Hypothalamus (tissue), 51 donors: Measurements from ENCODE around the gene VDAC1.
"Not testable (repeated sequence)": the region's sequence is repeated elsewhere in the genome, so short reads cannot be mapped to it uniquely, and the experiment has no call there.

Source experiments
- DNase-seq, 51 donors: peaks; one replicate each; lab custom pipeline; 2025; lab: John Stamatoyannopoulos, UW

Gene VDAC1

DNA sequence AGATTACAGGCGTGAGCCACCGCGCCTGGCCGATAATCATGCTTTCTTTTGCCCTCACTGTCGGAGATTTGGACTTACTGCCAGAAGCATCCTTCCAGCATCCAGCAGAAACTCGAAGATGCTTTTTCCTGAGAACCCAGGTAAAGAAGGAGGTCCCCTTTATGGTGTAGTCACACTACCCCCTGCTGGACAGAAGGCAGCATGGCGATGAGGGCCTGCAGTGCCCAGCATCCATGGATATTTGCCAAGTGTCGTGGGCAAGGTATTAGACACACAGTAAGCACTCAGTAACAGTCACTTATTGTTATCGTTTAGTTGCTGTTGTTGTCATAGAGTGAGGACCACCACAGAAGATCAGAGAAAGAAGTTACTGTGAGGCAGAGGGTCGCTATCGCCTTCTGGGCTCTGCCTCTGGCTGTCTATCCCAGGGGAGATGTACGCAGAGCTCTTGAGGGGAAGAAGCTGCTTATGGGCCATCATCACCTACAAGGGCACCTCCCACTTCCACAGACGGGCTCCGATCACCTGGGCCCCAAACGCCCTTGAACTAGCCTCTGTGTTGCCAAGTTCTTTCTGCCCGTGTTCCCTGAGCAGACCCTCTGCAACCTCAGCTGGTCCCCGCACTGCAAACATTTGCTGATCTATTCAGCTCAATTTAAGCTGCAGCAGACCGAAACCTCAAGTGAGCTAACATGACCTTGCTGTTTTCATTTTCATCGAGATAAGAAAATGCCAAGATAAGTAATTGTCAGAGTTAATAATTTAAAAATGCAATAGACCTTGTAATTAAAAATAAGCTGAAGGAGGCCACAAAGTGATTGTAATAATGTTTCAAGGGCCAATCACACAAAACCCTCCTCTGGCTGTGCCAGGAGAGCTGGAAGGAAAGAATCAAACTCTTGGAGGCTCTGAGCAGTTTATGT is 60.3 kb downstream of the VDAC1 start:
- peak in 26 of 51 donors; percentile 14 to 64 (median 34) for DNase-seq

DNA sequence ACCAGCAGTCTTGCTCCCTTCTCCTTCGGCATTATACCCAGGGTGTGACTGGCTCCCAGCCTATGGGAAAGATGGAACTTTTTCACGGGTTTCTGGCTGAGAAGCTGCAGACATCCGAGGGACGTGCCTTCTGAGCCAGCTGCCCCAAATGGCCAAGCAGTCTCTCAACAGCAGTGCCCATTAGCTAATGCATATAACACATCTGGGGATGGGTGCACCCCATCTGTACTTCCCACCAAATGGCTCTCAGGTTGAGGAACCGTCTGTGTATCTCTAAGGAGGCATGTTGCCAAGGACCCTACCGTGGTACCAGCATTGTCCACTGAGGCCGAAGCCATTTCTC is 61.3 kb downstream of the VDAC1 start:
- no peak for DNase-seq

DNA sequence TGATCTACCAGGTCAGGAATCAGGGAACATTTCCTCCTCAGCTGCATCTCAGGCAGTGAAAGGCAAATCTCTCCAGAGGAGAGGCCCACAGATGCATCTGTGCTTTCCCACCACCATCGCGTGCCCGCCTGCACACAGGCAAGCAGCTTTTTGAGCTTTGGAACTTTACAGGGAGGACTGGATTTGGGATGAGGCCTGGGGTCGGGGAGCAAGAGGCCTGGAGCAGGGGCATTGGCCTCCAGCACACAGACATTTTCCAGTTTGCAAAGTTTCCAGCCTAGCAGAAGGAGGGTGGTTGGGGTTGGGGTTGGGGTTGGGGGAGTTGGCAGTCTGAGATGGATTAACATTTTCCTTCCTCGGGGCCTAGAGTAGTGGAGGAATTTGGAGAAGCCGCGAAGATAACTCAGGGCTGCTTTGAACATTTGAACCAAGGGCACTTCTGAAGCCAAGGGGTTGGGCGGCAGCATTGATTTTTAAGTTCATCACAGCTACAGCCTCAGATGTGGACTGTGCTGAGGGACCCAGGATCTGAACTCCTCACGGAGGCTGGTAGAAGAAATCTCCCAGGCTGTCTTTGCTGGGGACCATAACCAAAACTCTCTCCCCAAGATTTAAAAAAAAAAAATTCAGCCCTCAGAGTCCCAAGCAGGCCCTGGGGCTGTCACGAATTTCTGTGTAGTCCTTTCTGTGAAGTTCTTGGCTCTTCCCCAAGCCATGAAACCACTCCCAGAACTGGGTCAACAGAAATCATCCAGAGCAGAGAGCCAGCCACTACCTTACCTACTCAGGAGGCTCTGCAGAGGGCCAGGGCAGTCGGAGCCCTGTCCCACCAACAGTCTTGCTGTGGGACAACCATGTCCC is 61.9 kb downstream of the VDAC1 start:
- no peak for DNase-seq

DNA sequence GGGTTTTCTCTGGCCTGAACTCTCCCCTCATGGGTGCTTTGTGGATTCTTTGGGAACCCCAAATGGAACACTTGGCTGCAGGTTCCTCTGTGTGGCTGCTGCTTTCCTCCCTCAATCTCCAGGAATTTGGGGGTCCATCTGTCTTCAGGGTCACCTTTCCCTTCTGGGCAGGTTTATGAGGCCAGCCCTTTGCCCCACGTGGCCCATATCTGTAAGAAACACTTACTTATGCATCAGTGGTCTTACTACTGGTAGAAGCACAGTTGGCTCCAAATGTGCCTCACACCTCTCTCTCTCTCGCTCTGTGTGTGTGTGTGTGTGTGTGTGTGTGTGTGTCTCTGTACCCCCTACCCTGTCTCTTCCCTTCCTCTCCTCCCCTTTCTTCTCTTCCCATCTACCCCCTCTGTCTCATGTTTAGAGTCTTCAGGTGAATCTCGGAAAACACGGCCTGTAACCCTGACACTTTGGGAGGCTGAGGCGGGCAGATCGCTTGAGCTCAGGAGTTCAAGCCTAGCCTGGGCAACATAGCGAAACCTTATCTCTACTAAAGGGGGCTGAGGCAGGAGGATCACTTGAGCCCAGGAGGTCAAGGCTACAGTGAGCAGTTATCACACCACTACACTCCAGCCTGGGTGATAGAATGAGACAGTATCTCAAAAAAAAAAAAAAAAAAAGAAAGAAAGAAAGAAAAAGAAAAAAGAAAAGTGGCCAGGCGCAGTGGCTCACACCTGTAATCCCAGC is 63.1 kb downstream of the VDAC1 start:
- no peak for DNase-seq

DNA sequence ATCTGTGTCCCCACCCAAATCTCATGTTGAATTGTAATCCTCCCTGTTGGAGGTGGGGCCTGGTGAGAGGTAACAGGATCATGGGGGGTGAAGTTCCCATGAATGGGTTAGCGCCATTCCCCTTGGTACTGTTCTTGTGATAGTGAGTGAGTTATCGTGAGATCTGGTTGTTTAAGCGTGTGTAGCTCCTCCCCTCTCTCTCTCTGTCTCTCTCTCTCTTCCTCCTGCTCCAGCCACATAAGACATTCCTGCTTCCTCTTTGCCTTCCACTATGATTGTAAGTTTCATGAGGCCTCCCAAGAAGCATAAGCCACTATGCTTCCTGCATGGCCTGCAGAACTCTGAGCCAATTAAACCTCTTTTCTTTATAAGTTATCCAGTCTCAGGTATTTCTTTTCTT is 65.1 kb downstream of the VDAC1 start:
- DNase-seq: no peak

DNA sequence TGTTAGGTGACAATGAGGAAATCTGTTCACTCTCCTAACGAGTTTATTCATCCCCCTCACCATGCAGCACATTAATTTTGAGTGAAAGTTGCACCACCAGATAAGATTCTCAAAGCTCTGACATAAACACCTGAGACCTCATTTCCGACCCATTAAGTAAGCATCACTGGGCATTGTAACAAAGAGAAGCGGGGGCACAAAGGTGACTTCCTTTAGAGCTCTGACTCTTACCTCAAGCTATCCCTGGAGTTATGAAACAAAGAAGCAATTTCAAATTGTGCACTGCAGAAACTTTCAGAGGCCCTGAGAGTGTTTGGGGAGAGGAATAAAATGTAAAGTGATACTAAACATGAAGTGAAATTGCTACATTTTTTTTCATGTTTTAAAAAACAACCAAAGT is 65.8 kb downstream of the VDAC1 start:
- no peak for DNase-seq

DNA sequence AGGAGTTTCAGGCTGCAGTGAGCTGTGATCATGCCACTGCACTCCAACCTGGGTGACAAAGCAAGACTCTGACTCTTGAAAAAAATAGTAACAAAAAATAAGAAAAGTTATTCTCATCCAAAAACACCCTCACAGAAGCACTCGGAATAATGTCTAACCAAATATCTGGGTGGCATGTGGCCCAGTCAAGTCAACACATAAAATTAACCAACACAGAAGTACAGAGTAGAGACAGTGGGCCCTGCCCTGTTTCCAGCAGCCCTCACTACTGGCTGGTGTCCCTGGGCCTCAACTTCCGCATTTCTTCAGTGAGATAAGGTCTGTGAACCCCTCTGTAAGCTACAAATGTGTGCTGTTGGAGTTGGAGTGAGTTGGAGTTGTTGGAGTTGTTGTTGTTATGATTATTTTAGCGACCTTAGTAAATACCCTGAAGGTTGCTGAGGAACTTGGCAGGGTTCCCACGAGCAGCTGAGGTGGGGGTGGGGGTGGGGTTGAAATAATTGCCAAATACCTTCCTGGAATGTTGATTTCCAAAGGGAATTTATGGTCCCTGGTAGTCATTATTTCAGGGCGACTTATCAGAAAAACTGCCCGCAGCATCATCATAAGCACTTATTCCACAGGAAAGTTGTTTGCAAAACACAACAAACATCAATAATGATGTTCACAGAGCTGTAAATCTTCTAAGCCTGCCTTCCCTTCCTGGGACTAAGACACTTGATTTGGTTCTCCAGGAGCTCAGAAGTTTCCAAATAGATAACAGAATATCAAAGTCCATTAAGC is 66.5 kb downstream of the VDAC1 start:
- DNase-seq: no peak

DNA sequence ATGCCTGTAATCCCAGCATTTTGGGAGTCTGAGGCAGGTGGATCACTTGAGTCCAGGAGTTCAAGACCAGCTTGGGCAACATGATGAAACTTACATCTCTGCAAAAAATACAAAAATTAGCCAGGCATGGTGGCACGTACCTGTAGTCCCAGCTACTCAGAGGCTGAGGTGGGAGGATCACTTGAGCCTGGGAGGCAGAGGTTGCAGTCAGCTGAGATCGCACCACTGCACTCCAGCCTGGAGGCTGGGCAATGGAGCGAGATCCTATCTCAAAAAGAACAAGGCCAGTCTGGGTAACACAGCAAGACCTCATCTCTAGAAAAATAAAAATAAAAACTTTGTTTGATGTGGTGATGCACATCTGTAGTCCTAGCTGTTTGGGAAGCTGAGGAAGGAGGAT is 67.1 kb downstream of the VDAC1 start:
- not testable (repeated sequence) for DNase-seq

DNA sequence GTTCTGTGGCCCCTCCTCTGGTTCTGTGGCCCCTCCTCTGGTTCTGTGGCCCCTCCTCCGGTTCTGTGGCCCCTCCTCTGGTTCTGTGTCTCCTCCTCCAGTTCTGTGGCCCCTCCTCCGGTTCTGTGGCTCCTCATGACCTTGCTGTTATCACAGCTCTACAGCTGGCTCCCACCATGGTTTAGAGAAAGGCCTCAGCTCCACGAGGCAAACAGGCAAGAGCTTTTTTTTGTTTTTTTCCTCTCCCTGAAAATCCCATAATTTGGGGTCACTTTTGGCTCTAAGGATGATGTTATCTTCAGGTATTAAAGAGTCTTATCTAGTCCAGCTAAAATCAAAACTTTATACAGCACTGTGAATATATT is 68.1 kb downstream of the VDAC1 start:
- no peak for DNase-seq

DNA sequence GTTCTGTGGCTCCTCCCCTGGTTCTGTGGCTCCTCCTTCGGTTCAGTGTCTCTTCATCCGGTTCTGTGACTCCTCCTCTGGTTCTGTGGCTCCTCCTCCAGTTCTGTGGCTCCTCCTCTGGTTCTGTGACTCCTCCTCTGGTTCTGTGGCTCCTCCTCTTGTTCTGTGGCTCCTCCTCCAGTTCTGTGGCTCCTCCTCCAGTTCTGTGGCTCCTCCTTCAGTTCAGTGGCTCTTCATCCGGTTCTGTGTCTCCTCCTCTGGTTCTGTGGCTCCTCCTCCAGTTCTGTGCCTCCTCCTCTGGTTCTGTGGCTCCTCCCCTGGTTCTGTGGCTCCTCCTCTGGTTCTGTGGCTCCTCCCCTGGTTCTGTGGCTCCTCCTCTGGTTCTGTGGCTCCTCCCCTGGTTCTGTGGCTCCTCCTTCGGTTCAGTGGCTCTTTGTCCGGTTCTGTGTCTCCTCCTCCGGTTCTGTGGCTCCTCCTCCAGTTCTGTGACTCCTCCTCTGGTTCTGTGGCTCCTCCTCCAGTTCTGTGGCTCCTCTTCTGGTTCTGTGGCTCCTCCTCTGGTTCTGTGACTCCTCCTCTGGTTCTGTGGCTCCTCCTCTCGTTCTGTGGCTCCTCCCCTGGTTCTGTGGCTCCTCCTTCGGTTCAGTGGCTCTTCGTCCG is 68.7 kb downstream of the VDAC1 start:
- DNase-seq: not testable (repeated sequence)

DNA sequence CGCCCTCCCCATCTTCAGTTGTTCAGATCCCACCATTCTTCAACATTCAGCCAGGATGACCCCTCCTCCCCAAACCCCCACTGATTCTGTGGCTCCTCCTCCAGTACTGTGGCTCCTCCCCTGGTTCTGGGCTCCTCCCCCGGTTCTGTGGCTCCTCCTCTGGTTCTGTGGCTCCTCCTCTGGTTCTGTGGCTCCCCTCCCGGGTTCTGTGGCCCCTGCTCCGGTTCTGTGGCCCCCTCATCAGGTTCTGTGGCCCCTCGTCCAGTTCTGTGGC is 69.2 kb downstream of the VDAC1 start:
- no peak for DNase-seq

DNA sequence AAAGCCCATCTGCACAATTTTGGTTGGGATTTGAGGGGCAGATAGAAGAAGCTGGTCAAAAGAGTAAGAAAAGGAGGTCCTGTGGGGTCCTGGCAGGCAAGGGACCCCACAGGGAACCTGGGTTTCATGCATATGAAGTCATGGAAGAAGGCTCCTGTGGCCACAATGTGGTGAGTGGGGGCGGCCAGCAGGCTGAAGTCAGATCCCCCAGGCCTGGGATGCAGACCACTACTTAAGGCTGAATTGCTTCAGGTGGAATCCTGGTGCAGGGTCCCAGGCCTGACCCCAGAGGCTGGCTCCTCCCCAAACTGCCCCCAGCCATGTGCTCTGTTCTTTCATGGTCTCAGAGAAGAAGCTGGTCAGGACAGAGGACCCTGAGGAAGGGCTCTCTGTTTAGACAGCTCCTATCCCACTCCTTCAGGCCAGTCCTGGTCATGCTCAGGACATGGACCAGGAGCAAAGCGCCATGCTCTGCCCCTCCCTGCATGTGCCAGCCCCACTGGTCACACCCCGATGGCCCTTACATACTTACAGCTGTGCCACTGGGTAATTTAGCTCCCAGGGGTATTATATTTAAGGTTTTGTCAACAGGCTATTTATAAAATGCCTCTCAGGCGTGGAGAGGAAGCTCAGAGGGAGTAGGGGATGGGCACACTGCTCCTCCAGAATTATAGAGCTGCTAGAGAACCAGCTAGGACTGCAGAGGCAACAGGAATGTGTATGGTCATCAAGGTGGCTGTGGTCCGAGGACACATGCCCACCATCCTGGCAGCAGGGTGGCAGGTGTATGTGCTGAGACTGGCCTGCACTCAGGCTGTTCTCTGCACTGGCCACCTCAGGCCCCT is 69.7 kb downstream of the VDAC1 start:
- DNase-seq: no peak

DNA sequence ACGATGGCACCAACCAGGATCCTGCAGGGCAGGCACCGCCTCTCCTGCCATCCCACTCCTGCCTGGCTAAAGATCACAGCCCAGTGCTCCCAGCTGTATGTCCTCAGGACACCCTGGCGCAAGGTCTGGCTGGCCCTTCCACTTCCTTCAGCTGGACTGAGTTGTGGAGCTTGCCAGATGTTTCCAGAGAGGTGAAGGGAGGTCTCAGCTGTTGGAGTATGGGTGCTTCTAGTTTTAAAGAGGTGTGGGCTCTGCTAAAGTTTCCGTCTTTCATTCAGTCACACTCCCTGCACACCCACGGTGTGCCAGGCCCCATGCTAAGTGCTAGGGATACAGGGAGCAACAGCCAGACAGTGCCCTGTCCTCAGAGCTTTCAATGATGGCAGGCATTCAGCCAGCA is 70.5 kb downstream of the VDAC1 start:
- no peak for DNase-seq

DNA sequence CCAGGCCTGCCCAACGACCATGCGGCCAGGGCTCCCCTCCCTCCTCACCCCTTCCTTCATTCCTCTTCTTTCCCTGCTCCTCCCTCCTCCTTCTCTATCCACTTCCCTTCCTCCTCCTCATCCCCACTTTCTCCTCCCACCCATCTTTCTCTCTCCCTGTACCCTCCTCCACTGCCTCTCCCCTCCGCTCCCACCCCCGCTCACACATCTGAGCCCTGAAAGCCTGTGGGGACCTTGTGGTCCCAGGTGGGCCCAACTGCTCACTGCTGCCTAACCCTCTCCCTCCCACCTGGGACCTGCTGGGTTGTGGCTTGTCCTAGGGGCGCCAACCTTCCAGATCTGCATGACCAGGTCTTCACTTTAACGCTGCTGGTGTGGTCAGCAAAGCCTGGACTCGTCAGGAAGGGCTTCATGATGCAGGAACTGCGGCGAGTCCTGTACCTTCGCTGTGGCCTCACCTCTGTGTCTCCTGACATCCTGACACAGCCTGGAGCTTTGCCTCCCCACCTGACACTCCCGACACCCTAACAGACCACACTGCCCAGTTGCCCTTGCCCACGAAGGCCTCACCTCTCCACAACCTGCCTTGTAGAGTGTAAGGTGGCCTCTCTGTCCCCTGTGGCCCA is 71.0 kb downstream of the VDAC1 start:
- no peak for DNase-seq

DNA sequence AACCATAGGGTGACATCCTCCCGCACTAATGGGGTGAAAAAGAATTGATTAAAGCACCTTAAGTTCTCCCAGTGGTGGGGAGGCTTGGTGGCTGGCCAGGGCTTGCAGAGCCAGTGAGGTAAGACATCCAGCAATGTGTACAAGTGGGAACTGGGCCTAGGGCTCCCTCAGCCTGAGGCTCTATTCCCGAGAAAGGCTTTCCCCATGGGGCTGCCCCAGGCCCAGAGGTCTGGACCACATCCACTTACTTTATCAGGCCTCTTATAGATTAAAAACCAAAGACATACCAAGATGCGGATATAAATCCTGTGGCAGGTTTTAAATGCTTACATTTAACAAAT is 71.6 kb downstream of the VDAC1 start:
- DNase-seq: no peak

DNA sequence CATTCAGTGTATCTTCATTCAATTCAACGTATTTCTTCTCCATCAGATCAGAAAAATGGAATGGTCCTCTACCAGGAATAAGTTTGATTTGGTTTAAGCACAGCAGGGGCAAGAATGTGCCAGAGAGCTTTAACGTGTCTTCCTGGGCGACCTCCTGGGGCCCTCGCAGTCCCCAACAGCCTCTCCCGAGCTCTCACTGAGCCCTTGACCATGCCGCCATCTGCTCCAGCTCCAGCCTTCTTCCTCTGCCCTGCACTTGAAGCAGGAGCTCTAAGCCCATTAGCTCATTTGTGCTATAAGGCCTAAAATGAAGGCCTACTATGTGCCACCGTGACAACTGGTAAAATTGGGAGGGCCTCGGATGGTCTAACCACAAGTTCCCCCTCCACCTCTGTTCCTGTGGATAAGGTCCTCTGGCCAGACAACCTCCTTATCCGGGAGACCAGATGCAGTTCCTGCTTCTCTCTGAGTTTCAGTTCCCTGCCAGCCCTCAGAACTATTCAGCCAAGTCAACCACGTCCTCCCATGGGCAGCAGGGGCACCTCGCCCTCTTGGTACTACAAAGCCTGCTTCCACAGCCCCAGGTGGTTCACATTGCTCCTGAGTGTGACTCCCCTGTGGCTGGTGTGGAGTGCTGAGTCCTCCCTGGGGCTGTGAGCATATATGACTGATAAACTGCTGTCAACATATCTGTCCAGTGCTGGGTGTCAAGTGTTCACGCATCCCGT is 72.2 kb downstream of the VDAC1 start:
- peak in 8 of 51 donors; percentile 10 to 31 (median 16) for DNase-seq

DNA sequence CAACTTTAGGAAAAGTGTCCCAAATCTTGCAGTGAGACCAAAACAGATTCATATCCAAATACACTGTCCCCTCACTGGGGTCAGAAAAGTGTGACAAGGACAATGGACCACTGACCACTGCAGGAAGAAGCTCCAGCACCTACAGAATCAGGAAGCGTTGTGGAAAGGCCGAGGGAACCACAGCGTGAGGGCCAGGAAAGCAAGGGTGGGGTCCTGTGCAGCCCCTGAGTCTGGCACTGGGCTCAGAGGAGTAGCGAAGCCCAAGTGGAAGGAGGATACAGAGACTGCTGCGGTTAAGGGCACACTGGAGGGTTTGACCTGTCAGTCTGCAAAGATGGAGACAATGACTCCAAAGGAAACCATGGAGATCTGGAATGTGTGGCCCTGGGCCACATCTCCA is 73.2 kb downstream of the VDAC1 start:
- no peak for DNase-seq

DNA sequence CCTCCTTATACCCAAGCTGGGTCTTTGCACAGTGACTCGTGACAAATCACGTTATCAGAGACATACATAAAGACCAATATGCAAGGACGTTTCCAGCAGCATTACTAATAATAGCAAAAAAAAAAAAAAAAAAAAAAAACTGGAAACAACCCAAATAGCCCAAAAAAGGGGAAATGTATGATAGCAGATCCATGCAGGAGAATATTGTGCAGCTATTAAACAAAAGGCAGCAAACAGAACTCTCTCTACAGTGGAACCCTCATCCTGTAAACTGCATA is 74.0 kb downstream of the VDAC1 start:
- DNase-seq: no peak
